Neutrophil (primary cell): Measurements from ENCODE around the gene VTI1A.

Experiments used
- H3K27ac ChIP-seq: fragments of 200-600 bp; sonication (generic); 2 replicates; pipeline ENCODE4 v1.5.1; 2016; ENCODE audit warnings: mild to moderate bottlenecking, moderate library complexity
- H3K27me3 ChIP-seq: fragments of 200-600 bp; sonication (generic); 2 replicates; pipeline ENCODE4 v1.6.0; 2016; ENCODE audit warnings: mild to moderate bottlenecking
- H3K36me3 ChIP-seq: fragments of 200-600 bp; sonication (generic); 2 replicates; pipeline ENCODE4 v1.5.1; 2017
- H3K4me1 ChIP-seq, 2 experiments: fragments of 200-600 bp in 1 of 2; sonication (generic) in 1 of 2; 1 replicate in 1 of 2; 2 replicates in 1 of 2; pipeline versions ENCODE4 v1.5.1 to v1.6.1; 2013 to 2016; ENCODE audit warnings: low read depth in 1 of 2, low read length in 1 of 2, mild to moderate bottlenecking in 1 of 2, moderate library complexity in 1 of 2; ENCODE audit not compliant: control insufficient read depth in 1 of 2, insufficient read depth in 1 of 2
- H3K4me3 ChIP-seq, 2 experiments: fragments of 200-600 bp in 1 of 2; sonication (generic) in 1 of 2; 1 replicate in 1 of 2; 2 replicates in 1 of 2; pipeline ENCODE4 v1.5.1; 2013 to 2016; ENCODE audit warnings: low read depth in 1 of 2, low read length in 1 of 2, mild to moderate bottlenecking in 1 of 2, moderate library complexity in 1 of 2
- H3K9me3 ChIP-seq: fragments of 200-600 bp; sonication (generic); 2 replicates; pipeline ENCODE4 v1.5.1; 2016
- CTCF ChIP-seq: fragments of 200-600 bp; sonication (generic); IDR thresholded peaks from 2 replicates; pipeline ENCODE4 v1.5.1; 2016; ENCODE audit warnings: antibody characterized with exemption

Gene VTI1A

DNA sequence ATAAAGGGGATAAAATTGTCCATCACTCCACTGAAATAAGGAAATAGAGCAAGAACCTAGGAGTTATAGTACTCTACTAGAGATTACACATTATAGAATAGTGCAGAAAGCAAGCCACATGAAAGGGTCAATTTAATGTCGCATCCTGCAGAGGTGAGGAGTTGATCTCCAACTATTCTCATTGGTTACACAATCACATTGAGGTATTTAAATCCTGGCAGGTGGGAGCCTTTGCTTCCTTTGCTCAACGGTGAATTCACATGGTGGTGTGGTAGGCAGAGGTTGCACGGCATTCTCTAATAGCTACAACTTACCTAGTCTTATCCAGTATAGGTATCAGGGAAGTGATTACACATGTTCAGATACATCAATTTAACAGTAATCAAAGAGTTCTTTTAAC lies 304.6 kb downstream of the VTI1A start:
- no peak overlapping the region for H3K27ac ChIP-seq
- H3K36me3 ChIP-seq: no peaks in the 10 kb centered on the region
- H3K4me3 ChIP-seq: no peak overlapping the region
- H3K9me3 ChIP-seq: no peaks in the 10 kb centered on the region
- peaks cover 0 to 6% of the 10 kb centered on the region in 2 experiments for H3K4me1 ChIP-seq
- no peak for TF ChIP-seq CTCF
- no peaks in the 10 kb centered on the region for H3K27me3 ChIP-seq

DNA sequence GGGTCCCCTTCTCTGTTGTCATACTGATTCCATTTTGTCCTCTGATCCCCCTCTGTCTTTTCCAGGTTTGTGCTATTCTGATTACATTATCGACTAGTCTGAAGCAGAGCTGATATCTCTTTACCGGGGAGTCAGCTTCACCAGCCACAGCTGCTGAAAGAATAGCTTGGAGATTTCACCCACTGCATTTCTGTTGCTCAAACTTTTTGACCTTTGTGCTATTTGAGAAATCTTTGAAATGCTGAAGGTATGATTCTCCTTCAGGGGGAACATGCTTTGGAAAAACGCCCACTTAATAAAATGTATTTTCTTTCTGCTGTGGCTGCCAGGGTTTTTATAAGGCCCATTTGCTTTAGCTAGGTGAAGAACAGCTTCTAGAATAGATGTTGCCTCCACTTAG lies 305.3 kb downstream of the VTI1A start:
- Histone ChIP-seq H3K4me1 (peaks cover 0 to 6% of the 10 kb centered on the region in 2 experiments), H3K4me3 (no peak overlapping the region), H3K27me3 (no peaks in the 10 kb centered on the region), H3K36me3 (no peaks in the 10 kb centered on the region), H3K27ac (no peak overlapping the region), H3K9me3 (no peaks in the 10 kb centered on the region)
- TF ChIP-seq CTCF: no peak

DNA sequence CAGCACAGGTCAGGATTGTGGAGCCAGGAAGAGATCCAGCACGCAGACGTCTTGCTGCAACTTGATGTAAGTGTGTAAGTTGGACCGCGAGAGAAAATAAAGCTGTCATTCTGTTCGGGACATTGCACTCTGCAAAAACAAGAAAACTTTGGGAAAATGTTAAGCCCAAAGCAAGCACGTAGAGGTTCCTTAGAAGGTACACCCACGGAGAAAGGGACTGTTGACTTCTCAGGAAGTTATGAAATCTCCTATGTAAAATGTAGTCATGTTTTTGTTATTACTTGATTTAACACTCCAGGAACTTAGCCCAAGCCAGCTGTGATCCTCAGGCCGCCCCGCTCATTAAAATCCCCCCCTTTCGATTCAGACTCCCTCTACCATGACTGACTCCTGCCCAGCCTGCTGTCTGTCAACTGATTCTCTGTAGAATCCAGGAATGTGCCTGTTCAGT lies 307.0 kb downstream of the VTI1A start:
- no peak overlapping the region for H3K27ac ChIP-seq
- H3K4me3 ChIP-seq: no peak overlapping the region
- H3K36me3 ChIP-seq: no peaks in the 10 kb centered on the region
- TF ChIP-seq CTCF: no peak
- H3K4me1 ChIP-seq: peaks cover 0 to 6% of the 10 kb centered on the region in 2 experiments
- no peaks in the 10 kb centered on the region for H3K27me3 ChIP-seq
- no peaks in the 10 kb centered on the region for H3K9me3 ChIP-seq

DNA sequence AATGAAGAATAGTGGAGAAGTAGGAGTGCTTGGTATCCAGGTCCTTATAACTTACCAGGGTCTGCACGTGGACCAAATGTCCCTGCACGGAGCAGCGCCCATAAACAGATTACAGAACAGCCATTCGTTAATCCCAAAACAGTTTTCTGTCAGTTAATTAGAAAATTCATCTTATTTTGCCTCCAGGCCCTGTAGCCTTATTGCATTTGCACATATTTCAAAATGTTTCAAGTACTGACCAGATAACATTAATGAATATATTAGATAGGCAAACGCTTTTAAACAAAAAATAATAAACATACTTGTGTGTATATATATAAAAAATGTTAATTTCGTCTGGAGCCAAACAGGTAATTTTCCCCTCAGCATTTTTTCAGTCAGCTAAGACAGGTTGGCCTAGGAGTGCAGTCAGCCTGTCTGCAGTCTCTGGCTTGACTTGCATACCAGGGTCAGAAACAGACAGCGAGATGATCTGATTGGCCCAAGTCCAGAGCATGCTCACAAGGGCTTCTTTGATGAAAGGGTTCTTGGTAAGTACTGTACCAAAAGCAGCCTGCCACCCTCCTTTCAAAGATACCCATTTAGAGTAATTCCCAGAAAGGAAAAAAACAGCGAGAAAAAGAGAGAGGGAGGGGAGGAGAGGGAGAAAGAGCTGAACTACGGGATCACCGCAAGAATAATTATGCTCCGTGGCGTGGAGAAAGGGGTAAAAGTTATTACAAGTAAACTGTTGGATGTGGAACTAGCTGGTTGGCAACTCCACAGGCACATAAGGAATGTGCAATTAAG lies 308.6 kb downstream of the VTI1A start:
- Histone ChIP-seq H3K4me1 (peaks cover 0 to 6% of the 10 kb centered on the region in 2 experiments), H3K4me3 (no peak overlapping the region), H3K36me3 (no peaks in the 10 kb centered on the region), H3K27ac (no peak overlapping the region), H3K9me3 (no peaks in the 10 kb centered on the region), H3K27me3 (no peaks in the 10 kb centered on the region)
- no peak for TF ChIP-seq CTCF

DNA sequence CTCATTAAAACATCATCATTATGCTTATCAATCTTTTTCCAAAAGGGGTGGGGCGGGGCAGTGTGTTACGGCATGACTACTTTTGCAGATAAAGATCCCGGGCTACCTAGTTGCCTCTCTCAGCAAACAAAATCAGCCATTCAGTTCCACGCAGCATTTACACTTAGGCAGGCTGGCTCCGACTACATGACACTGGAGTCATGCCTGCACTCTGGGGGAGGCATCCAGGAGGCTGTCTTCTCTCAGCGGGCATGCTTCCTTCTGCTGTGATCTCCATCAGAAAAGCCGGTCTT lies 309.2 kb downstream of the VTI1A start:
- H3K27ac ChIP-seq: no peak overlapping the region
- H3K27me3 ChIP-seq: no peaks in the 10 kb centered on the region
- no peaks in the 10 kb centered on the region for H3K9me3 ChIP-seq
- no peak overlapping the region for H3K4me3 ChIP-seq
- no peaks in the 10 kb centered on the region for H3K36me3 ChIP-seq
- H3K4me1 ChIP-seq: peaks cover 0 to 6% of the 10 kb centered on the region in 2 experiments
- TF ChIP-seq CTCF: no peak
